Lung (tissue), 12 donors: ENCODE measurements around the gene GPC5. TPM values are rescaled to one million over a fixed set of nuclear protein-coding genes. Genes with fewer than 3 reads are reported as not detected.

Experiments
- ATAC-seq: fragments of 200-7000 bp; cut with Tn5 transposase; one replicate; pipeline ENCODE4 v1.9.1; 2020; ENCODE audit warnings: moderate number of reproducible peaks; ENCODE audit not compliant: insufficient read depth, low FRiP score
- DNase-seq, 3 donors: peaks; one replicate each; pipeline ENCODE4 v3.0.0-alpha.2; 2013 to 2017
- H3K27ac ChIP-seq, 2 donors: one replicate each; pipeline ENCODE4 v1.5.1; 2013; ENCODE audit warnings: mild to moderate bottlenecking in 2 of 2, moderate library complexity in 2 of 2, control low read depth in 1 of 2, inconsistent platforms in 1 of 2, low read depth in 1 of 2, low read length in 1 of 2
- H3K27me3 ChIP-seq, 3 donors: one replicate each; pipeline ENCODE4 v1.5.1; 2013; ENCODE audit warnings: low read length in 2 of 3; ENCODE audit not compliant: control insufficient read depth in 3 of 3, insufficient read depth in 3 of 3
- H3K36me3 ChIP-seq, 4 donors: one replicate each; pipeline ENCODE4 v1.5.1; 2013; ENCODE audit warnings: low read length in 4 of 4, mild to moderate bottlenecking in 1 of 4, moderate library complexity in 1 of 4; ENCODE audit not compliant: control insufficient read depth in 4 of 4, insufficient read depth in 4 of 4
- H3K4me1 ChIP-seq, 5 donors: one replicate each; pipeline ENCODE4 v1.5.1; 2013; ENCODE audit warnings: low read length in 5 of 5, mild to moderate bottlenecking in 2 of 5, moderate library complexity in 1 of 5; ENCODE audit not compliant: control insufficient read depth in 5 of 5, insufficient read depth in 5 of 5
- H3K4me3 ChIP-seq: one replicate; pipeline ENCODE4 v1.5.1; 2013; ENCODE audit warnings: mild to moderate bottlenecking, control low read depth, moderate library complexity
- H3K9ac ChIP-seq, 2 donors: one replicate each; pipeline ENCODE4 v1.5.1; 2013; ENCODE audit warnings: low read length in 2 of 2, control low read depth in 1 of 2; ENCODE audit not compliant: insufficient read depth in 1 of 2
- H3K9me3 ChIP-seq, 4 donors: one replicate each; pipeline ENCODE4 v1.5.1; 2013; ENCODE audit warnings: low read length in 3 of 4, mild to moderate bottlenecking in 1 of 4, moderate library complexity in 1 of 4; ENCODE audit not compliant: control insufficient read depth in 4 of 4, insufficient read depth in 3 of 4
- CTCF ChIP-seq: IDR thresholded peaks from 2 replicates; pipeline ENCODE4 v1.5.1; 2012; ENCODE audit warnings: mild to moderate bottlenecking; ENCODE audit errors: control extremely low read depth, extremely low read depth
- WGBS, 2 donors: extraction: QIAGEN DNeasy Blood & Tissue Kit; methylation state at CpG; one replicate each; pipeline ENCODE4 v1.1.7; 2013; 5-methylcytosine and 5-hydroxymethylcytosine counted together
- polyA plus RNA-seq, 2 donors: library from polyadenylated mRNA; stranded (reverse); fragments of 200-250 nt; gene quantifications; one replicate each; pipeline ENCODE4 v1.2.1, GENCODE V29; 2013
- total RNA-seq, 2 donors: library from RNA; depleted of rRNA in 1 of 2; stranded (reverse); fragments of >200 nt in 1 of 2; gene quantifications; one replicate each; pipeline ENCODE4 v1.2.1, GENCODE V29; 2014 to 2021
- donor health status: control.
- donor health status: control.
- donor health status: Bipolar disorder and iron deficiency.
- donor health status: healthy.
- donor health status: DM: yes; HTN: yes; CAD: no.

GPC5 gene
- total and polyA plus RNA-seq, 4 donors: 0.55 to 37.3 (median 4.4) TPM

GRCh38 chr13:91595677-91596076, 197.3 kb downstream of the GPC5 start:
- Histone ChIP-seq H3K9me3 (peaks cover 0 to 5% (median 4%) of the 10 kb centered on the region in 4 donors), H3K36me3 (no peaks in the 10 kb centered on the region), H3K9ac (no peak overlapping the region), H3K4me1 (no peaks in the 10 kb centered on the region), H3K27me3 (no peaks in the 10 kb centered on the region), H3K4me3 (no peak overlapping the region), H3K27ac (no peak overlapping the region)
- no peak for DNase-seq
- WGBS, 2 donors: 68 to 76% methylated on average over 2 of the region's 2 CpGs
- no peak for TF ChIP-seq CTCF
- no peak for ATAC-seq

GRCh38 chr13:91596842-91597241, 198.4 kb downstream of the GPC5 start:
- no peak for ATAC-seq
- no peak for TF ChIP-seq CTCF
- Histone ChIP-seq H3K9me3 (peaks cover 0 to 4% (median 0%) of the 10 kb centered on the region in 4 donors), H3K27me3 (no peaks in the 10 kb centered on the region), H3K4me1 (no peaks in the 10 kb centered on the region), H3K36me3 (no peaks in the 10 kb centered on the region), H3K27ac (no peak overlapping the region), H3K4me3 (no peak overlapping the region), H3K9ac (no peak overlapping the region)
- no peak for DNase-seq
- 84 to 89% methylated on average over 2 of the region's 2 CpGs for WGBS, 2 donors

GRCh38 chr13:91598655-91599054, 200.2 kb downstream of the GPC5 start:
- H3K27ac ChIP-seq: no peak overlapping the region

More at GRCh38 chr13:91598655-91599054, 200.2 kb downstream of the GPC5 start:
- H3K27me3 ChIP-seq: no peaks in the 10 kb centered on the region
- no peak overlapping the region for H3K9ac ChIP-seq
- ATAC-seq (no peak), DNase-seq (no peak)
- no peak for TF ChIP-seq CTCF
- no peaks in the 10 kb centered on the region for H3K4me1 ChIP-seq
- H3K4me3 ChIP-seq: no peak overlapping the region
- no peaks in the 10 kb centered on the region for H3K36me3 ChIP-seq
- no peaks in the 10 kb centered on the region for H3K9me3 ChIP-seq
